ENCODE data around the gene RNF152. TPM values are rescaled to one million over a fixed set of nuclear protein-coding genes. Genes with fewer than 3 reads are reported as not detected.

RNF152 gene
- polyA plus RNA-seq, 1 experiment, result 6.5 TPM

- Histone ChIP-seq H3K36me3 (ENCODE audit: control insufficient read depth, insufficient read depth, low read length) (no peaks in the 10 kb centered on the region; the same call in 1 of the 2 replicates), H3K4me3 (ENCODE audit: low read depth, low read length) (no peak overlapping the region), H3K27me3 (ENCODE audit: control insufficient read depth, insufficient read depth, low read length) (no peaks in the 10 kb centered on the region)
- CTCF ChIA-PET, result interaction anchor here (0.6 kb wide), 1 partner anchor 91 kb away, joined by 3 read pairs; no protein-coding TSS in a partner anchor
- POLR2A ChIA-PET, result no interaction called here
- TF ChIP-seq CTCF (IDR thresholded peaks at IDR 0.05; ENCODE audit: insufficient read depth, low read depth, low read length), result no peak
- no peak for DNase-seq (ENCODE audit: low read depth)
These were observed 50.7 kb downstream of the RNF152 start for GRCh38 chr18:61842146-61842545.

- Histone ChIP-seq H3K27me3 (ENCODE audit: control insufficient read depth, insufficient read depth, low read length) (no peaks in the 10 kb centered on the region), H3K4me3 (ENCODE audit: low read depth, low read length) (no peak overlapping the region), H3K36me3 (ENCODE audit: control insufficient read depth, insufficient read depth, low read length) (no peaks in the 10 kb centered on the region; the same call in 1 of the 2 replicates)
- TF ChIP-seq CTCF (IDR thresholded peaks at IDR 0.05; ENCODE audit: insufficient read depth, low read depth, low read length), result no peak
- ChIA-PET POLR2A (no interaction called here), CTCF (interaction anchor here (0.6 kb wide), 1 partner anchor 90 kb away, joined by 3 read pairs; no protein-coding TSS in a partner anchor)
- DNase-seq (ENCODE audit: low read depth), result no peak
These were observed 51.1 kb downstream of the RNF152 start for GRCh38 chr18:61841706-61842105.

- no peak for DNase-seq (ENCODE audit: low read depth)
- POLR2A ChIA-PET, result no interaction called here
- TF ChIP-seq CTCF (IDR thresholded peaks at IDR 0.05; ENCODE audit: insufficient read depth, low read depth, low read length), result no peak
- CTCF ChIA-PET, result interaction anchor here (0.6 kb wide), 1 partner anchor 339 kb away, joined by 4 read pairs; no protein-coding TSS in a partner anchor
- H3K27me3 ChIP-seq (ENCODE audit: control insufficient read depth, insufficient read depth, low read length), result no peaks in the 10 kb centered on the region
- no peaks in the 10 kb centered on the region; the same call in 1 of the 2 replicates for H3K36me3 ChIP-seq (ENCODE audit: control insufficient read depth, insufficient read depth, low read length)
- H3K4me3 ChIP-seq (ENCODE audit: low read depth, low read length), result no peak overlapping the region
These were observed 52.5 kb downstream of the RNF152 start for GRCh38 chr18:61840324-61840723.

GRCh38 chr18:61838521-61838920 lies 54.3 kb downstream of the RNF152 start:
- H3K4me3 ChIP-seq (ENCODE audit: low read depth, low read length), result no peak overlapping the region
- no peak for TF ChIP-seq CTCF (IDR thresholded peaks at IDR 0.05; ENCODE audit: insufficient read depth, low read depth, low read length)
- ChIA-PET CTCF (interaction anchor here (0.6 kb wide), 1 partner anchor 287 kb away, joined by 3 read pairs; no protein-coding TSS in a partner anchor), POLR2A (no interaction called here)
- H3K27me3 ChIP-seq (ENCODE audit: control insufficient read depth, insufficient read depth, low read length), result no peaks in the 10 kb centered on the region
- DNase-seq (ENCODE audit: low read depth), result no peak
- H3K36me3 ChIP-seq (ENCODE audit: control insufficient read depth, insufficient read depth, low read length), result no peaks in the 10 kb centered on the region; the same call in 1 of the 2 replicates

- no peak overlapping the region for H3K4me3 ChIP-seq (ENCODE audit: low read depth, low read length)
- CTCF ChIA-PET, result interaction anchor here (0.9 to 1.2 kb wide), 3 partner anchors 15 to 131 kb away, joined by 3 to 4 read pairs (median 3); no protein-coding TSS in a partner anchor
- DNase-seq (ENCODE audit: low read depth), result no peak
These were observed 58.8 kb downstream of the RNF152 start for GRCh38 chr18:61833978-61834377.

More at GRCh38 chr18:61833978-61834377, 58.8 kb downstream of the RNF152 start:
- no peaks in the 10 kb centered on the region for H3K27me3 ChIP-seq (ENCODE audit: control insufficient read depth, insufficient read depth, low read length)
- TF ChIP-seq CTCF (IDR thresholded peaks at IDR 0.05; ENCODE audit: insufficient read depth, low read depth, low read length), result no peak
- POLR2A ChIA-PET, result no interaction called here
- no peaks in the 10 kb centered on the region for H3K36me3 ChIP-seq (ENCODE audit: control insufficient read depth, insufficient read depth, low read length)
